ENCODE data around the gene OCSTAMP. TPM values are rescaled to one million over a fixed set of nuclear protein-coding genes. Genes with fewer than 3 reads are reported as not detected.
A peak's percentile ranks its signal among the peaks of the same experiment; 100 is the strongest.

OCSTAMP gene
- total RNA-seq, 2 donors from 2014 or later: not detected

DNA sequence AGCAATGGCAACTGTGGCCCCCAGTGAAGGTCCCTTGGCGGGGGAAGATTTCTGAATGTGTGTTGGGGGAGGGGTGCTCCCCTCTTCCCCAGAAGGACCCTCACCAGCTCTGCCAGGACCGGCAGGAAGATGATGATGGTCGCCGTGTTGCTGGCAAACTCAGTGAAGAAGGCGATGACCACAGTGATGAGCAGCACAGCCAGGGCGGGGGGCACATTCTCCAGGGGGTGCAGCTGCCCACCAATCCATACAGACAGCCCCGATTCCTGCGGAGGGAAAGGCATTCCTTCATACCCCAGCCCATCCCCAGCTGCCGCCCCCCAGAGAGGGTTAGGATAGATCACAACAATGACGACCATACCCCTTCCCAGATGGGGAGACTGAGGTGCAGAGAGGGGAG is 15.7 kb upstream of the OCSTAMP start:
- Histone ChIP-seq H3K4me3 (no peak overlapping the region), H3K4me1 (peaks cover 22% of the 10 kb centered on the region), H3K27me3 (no peaks in the 10 kb centered on the region), H3K36me3 (replicated peaks in 1 of 2; ENCODE audit: insufficient read depth in 1 of 2, low read depth in 2 of 2) (no peaks in the 10 kb centered on the region), H3K27ac (no peak overlapping the region), H3K9me3 (no peaks in the 10 kb centered on the region)
- WGBS, 2 donors: 75 to 85% methylated on average over 2 to 10 of the region's 10 CpGs
- intact Hi-C loops (cut with DNase I): no loop called here
- ATAC-seq: no peak
- DNase-seq: no peak
- no peak for TF ChIP-seq POLR2A (IDR thresholded peaks at IDR 0.05)
- TF ChIP-seq, protein P1, sequence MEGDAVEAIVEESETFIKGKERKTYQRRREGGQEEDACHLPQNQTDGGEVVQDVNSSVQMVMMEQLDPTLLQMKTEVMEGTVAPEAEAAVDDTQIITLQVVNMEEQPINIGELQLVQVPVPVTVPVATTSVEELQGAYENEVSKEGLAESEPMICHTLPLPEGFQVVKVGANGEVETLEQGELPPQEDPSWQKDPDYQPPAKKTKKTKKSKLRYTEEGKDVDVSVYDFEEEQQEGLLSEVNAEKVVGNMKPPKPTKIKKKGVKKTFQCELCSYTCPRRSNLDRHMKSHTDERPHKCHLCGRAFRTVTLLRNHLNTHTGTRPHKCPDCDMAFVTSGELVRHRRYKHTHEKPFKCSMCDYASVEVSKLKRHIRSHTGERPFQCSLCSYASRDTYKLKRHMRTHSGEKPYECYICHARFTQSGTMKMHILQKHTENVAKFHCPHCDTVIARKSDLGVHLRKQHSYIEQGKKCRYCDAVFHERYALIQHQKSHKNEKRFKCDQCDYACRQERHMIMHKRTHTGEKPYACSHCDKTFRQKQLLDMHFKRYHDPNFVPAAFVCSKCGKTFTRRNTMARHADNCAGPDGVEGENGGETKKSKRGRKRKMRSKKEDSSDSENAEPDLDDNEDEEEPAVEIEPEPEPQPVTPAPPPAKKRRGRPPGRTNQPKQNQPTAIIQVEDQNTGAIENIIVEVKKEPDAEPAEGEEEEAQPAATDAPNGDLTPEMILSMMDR (IDR thresholded peaks at IDR 0.05): no peak

DNA sequence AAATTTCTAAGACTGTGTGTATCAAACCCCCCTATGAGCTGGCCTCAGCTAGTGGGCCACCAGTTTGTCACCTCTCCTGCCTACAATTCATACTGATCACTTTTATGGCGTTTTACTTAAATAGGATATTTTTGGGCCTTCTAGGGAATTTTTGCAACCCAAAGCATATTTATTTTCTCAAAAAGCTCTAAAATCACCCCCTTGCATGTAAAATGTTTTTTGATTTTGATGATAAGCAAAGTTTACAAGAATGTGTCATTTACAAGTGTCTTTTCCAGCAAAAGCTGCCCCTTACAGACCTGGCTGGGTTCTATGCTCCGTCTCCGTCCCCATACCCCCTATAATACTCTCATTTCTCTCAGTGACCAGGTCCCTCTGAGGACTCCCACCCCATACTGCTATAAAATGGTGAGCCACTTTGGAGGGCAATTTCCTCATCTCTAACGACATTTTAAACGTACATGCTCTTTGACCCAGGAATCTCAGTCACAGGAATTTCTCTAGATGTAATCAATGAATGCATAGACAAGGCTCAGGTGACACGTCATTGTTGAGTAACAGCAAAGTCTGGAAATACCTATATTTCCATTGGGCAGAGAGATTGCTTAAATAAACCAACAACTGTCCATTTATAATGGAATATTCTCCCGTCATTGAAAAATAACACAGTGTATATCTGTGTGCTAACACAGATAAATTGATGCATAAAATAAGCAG is 13.9 kb upstream of the OCSTAMP start:
- no peaks in the 10 kb centered on the region for H3K9me3 ChIP-seq
- no peaks in the 10 kb centered on the region for H3K27me3 ChIP-seq
- ATAC-seq (no peak), DNase-seq (no peak)
- intact Hi-C loops (cut with DNase I): no loop called here
- TF ChIP-seq POLR2A (IDR thresholded peaks at IDR 0.05): no peak
- TF ChIP-seq, protein P1 (IDR thresholded peaks at IDR 0.05): no peak
- no peaks in the 10 kb centered on the region for H3K36me3 ChIP-seq (replicated peaks in 1 of 2; ENCODE audit: insufficient read depth in 1 of 2, low read depth in 2 of 2)
- H3K4me3 ChIP-seq: no peak overlapping the region
- WGBS, 2 donors: 70 to 73% methylated on average over 7 of the region's 7 CpGs
- H3K27ac ChIP-seq: no peak overlapping the region
- H3K4me1 ChIP-seq: peaks cover 22% of the 10 kb centered on the region

DNA sequence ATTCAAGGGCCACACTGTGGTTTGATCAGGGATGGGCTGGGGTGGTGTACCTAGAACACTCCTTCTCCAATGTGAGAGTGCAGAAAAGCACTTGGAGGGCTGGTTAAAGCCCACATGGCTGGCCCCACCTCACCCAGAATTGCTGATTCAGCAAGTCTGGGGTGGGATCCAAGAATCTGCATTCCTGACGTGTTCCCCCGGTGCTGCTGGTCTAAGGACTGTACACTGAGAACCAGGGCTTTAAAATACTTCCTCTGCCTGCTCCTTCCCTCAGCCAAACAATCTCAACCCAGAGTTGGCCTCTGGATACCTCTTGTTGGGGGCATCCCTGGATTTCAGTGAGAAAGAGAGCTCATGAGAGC is 13.4 kb upstream of the OCSTAMP start:
- no peaks in the 10 kb centered on the region for H3K36me3 ChIP-seq (replicated peaks in 1 of 2; ENCODE audit: insufficient read depth in 1 of 2, low read depth in 2 of 2)
- TF ChIP-seq POLR2A (IDR thresholded peaks at IDR 0.05): no peak
- TF ChIP-seq, protein P1 (IDR thresholded peaks at IDR 0.05): no peak
- no peak overlapping the region for H3K27ac ChIP-seq
- intact Hi-C loops (cut with DNase I): no loop called here
- no peak for DNase-seq
- WGBS, 2 donors: 56 to 92% methylated on average over 2 of the region's 2 CpGs
- peaks cover 18% of the 10 kb centered on the region for H3K4me1 ChIP-seq
- ATAC-seq: no peak
- H3K4me3 ChIP-seq: no peak overlapping the region
- no peaks in the 10 kb centered on the region for H3K9me3 ChIP-seq
- H3K27me3 ChIP-seq: no peaks in the 10 kb centered on the region

DNA sequence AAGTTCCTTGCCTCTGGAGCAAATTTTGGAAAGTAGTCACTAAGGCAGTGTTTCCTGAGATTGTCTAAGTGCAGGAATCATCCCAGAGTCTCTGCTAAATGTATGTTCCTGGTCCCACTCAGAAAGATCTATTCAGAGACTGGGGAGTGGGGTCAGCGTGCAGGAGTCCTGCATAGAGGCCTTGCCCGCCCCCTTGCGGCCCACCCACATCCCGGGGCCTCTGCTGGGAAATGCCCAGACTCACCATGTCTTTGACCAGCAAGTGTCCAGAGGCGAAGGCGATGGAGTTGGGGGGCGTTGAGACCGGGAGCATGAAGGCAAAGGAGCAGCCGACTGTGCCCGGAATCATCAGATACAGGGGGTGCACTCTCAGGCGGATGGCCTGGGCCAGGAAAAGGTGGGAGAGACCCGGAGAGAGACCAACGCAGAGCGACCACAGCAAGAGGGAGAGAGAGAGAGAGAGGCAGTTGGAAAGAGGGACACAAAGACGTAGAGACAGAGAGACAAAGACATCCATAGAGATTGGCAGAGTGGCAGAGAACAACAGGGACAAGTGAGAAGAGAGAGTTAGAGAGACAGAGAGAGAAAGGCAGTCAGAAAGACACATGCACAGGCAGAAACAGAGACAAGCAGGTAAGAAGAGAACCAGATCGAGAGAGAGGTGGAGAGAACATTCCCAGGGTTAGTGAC is 12.9 kb upstream of the OCSTAMP start:
- peaks cover 13% of the 10 kb centered on the region for H3K4me1 ChIP-seq
- no peaks in the 10 kb centered on the region for H3K27me3 ChIP-seq
- TF ChIP-seq POLR2A (IDR thresholded peaks at IDR 0.05): no peak
- TF ChIP-seq, protein P1 (IDR thresholded peaks at IDR 0.05): no peak
- DNase-seq: no peak
- ATAC-seq: no peak
- H3K36me3 ChIP-seq (replicated peaks in 1 of 2; ENCODE audit: insufficient read depth in 1 of 2, low read depth in 2 of 2): no peaks in the 10 kb centered on the region
- H3K9me3 ChIP-seq: no peaks in the 10 kb centered on the region
- no peak overlapping the region for H3K4me3 ChIP-seq
- peak overlapping the region in 2 of 4 donors; percentile 57 to 71 for H3K27ac ChIP-seq
- intact Hi-C loops (cut with DNase I): no loop called here
- 87 to 91% methylated on average over 16 of the region's 16 CpGs for WGBS, 2 donors

All from body of pancreas (tissue), 4 donors.